Suprapubic skin (tissue), 3 donors: ENCODE results near the gene ARMH3.

Experiments
- CTCF ChIP-seq, 2 donors: fragments of 200-600 bp in 1 of 2; fragments of 450-650 bp in 1 of 2; sonication (generic) in 1 of 2; IDR thresholded peaks; one replicate each; pipeline ENCODE4 v1.5.1; 2016 to 2019; ENCODE audit warnings: antibody characterized with exemption in 2 of 2, mild to moderate bottlenecking in 1 of 2, moderate library complexity in 1 of 2
- EP300 ChIP-seq: sonication (generic); formaldehyde crosslinking; IDR thresholded peaks from one replicate; pipeline ENCODE4 v1.6.1; 2017; ENCODE audit warnings: antibody characterized with exemption
- POLR2A ChIP-seq, 2 donors: fragments of 450-650 bp; IDR thresholded peaks; one replicate each; pipeline ENCODE4 v1.6.1; 2017; ENCODE audit warnings: antibody characterized with exemption in 2 of 2, mild to moderate bottlenecking in 2 of 2, moderate library complexity in 2 of 2

GRCh38 chr10:101903827-101904550 is 152.0 kb downstream of the ARMH3 start:
- TF ChIP-seq CTCF (IDR thresholded peaks at IDR 0.05), result no peak
- no peak for TF ChIP-seq POLR2A (IDR thresholded peaks at IDR 0.05)
- no peak for TF ChIP-seq EP300
